Neutrophil (primary cell): ENCODE measurements around the gene FHDC1.

Source experiments
- H3K27ac ChIP-seq: fragments of 200-600 bp; sonication (generic); 2 replicates; pipeline ENCODE4 v1.5.1; 2016; ENCODE audit warnings: mild to moderate bottlenecking, moderate library complexity
- H3K27me3 ChIP-seq: fragments of 200-600 bp; sonication (generic); 2 replicates; pipeline ENCODE4 v1.6.0; 2016; ENCODE audit warnings: mild to moderate bottlenecking
- H3K36me3 ChIP-seq: fragments of 200-600 bp; sonication (generic); 2 replicates; pipeline ENCODE4 v1.5.1; 2017
- H3K4me1 ChIP-seq, 2 experiments: fragments of 200-600 bp in 1 of 2; sonication (generic) in 1 of 2; 1 replicate in 1 of 2; 2 replicates in 1 of 2; pipeline versions ENCODE4 v1.5.1 to v1.6.1; 2013 to 2016; ENCODE audit warnings: low read depth in 1 of 2, low read length in 1 of 2, mild to moderate bottlenecking in 1 of 2, moderate library complexity in 1 of 2; ENCODE audit not compliant: control insufficient read depth in 1 of 2, insufficient read depth in 1 of 2
- H3K4me3 ChIP-seq, 2 experiments: fragments of 200-600 bp in 1 of 2; sonication (generic) in 1 of 2; 1 replicate in 1 of 2; 2 replicates in 1 of 2; pipeline ENCODE4 v1.5.1; 2013 to 2016; ENCODE audit warnings: low read depth in 1 of 2, low read length in 1 of 2, mild to moderate bottlenecking in 1 of 2, moderate library complexity in 1 of 2
- H3K9me3 ChIP-seq: fragments of 200-600 bp; sonication (generic); 2 replicates; pipeline ENCODE4 v1.5.1; 2016
- TF ChIP-seq, protein P1 (sequence below): fragments of 200-600 bp; sonication (generic); IDR thresholded peaks from 2 replicates; pipeline ENCODE4 v1.5.1; 2016; ENCODE audit warnings: antibody characterized with exemption

Gene FHDC1

DNA sequence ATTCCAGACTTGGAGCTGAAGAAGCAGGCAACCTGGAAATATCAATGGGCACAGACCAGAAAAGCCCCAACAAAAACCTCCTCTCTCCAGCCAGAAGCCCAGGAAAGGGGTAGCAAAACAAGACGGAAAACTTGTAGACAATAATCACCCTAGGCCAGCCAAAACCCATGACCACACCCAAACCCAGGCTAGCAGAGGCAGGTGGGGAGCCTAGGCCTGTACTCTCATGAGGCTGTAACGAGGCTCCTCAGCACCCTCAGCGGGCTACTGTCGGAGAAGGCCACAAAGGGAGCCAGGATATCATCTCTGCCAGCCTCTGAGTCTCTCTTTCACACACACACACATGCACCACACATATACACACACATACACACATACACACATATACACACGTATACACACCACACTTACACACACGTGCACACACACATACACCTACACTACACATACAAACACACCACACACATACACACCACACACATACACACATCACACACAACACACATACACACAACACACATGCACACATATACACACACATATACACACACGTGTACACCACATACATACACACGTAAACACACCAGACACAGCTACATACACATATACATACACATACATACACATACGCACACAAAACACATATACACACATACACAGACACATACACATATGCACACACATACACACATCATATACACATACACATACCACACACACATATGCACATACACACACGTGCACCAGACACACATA lies 90.6 kb downstream of the FHDC1 start:
- H3K36me3 ChIP-seq: no peaks in the 10 kb centered on the region
- H3K4me1 ChIP-seq: no peaks in the 10 kb centered on the region
- H3K27ac ChIP-seq: no peak overlapping the region
- H3K4me3 ChIP-seq: no peak overlapping the region
- no peaks in the 10 kb centered on the region for H3K27me3 ChIP-seq
- no peaks in the 10 kb centered on the region for H3K9me3 ChIP-seq
- TF ChIP-seq, protein P1, sequence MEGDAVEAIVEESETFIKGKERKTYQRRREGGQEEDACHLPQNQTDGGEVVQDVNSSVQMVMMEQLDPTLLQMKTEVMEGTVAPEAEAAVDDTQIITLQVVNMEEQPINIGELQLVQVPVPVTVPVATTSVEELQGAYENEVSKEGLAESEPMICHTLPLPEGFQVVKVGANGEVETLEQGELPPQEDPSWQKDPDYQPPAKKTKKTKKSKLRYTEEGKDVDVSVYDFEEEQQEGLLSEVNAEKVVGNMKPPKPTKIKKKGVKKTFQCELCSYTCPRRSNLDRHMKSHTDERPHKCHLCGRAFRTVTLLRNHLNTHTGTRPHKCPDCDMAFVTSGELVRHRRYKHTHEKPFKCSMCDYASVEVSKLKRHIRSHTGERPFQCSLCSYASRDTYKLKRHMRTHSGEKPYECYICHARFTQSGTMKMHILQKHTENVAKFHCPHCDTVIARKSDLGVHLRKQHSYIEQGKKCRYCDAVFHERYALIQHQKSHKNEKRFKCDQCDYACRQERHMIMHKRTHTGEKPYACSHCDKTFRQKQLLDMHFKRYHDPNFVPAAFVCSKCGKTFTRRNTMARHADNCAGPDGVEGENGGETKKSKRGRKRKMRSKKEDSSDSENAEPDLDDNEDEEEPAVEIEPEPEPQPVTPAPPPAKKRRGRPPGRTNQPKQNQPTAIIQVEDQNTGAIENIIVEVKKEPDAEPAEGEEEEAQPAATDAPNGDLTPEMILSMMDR: no peak

DNA sequence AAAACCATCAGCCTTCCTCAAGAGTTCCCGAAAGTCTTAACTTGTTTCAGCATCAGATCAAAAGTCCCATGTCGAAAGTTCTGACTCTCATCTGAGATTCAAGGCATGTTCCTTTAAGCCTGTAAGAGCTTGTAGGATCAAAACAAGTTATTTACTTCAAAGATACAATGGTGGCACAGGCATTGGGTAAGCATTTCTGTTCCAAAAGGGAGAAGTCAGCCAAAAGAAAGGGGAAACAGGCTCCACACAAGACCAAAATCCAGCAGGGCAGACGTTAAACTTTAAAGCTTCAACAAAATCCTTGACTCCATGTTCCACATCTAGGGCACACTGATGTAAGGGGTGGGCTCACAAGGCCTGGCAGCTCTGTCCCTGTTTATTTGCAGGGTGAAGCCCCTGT lies 91.7 kb downstream of the FHDC1 start:
- Histone ChIP-seq H3K4me1 (no peaks in the 10 kb centered on the region), H3K9me3 (no peaks in the 10 kb centered on the region), H3K36me3 (no peaks in the 10 kb centered on the region), H3K4me3 (no peak overlapping the region), H3K27ac (no peak overlapping the region), H3K27me3 (no peaks in the 10 kb centered on the region)
- TF ChIP-seq, protein P1: no peak

DNA sequence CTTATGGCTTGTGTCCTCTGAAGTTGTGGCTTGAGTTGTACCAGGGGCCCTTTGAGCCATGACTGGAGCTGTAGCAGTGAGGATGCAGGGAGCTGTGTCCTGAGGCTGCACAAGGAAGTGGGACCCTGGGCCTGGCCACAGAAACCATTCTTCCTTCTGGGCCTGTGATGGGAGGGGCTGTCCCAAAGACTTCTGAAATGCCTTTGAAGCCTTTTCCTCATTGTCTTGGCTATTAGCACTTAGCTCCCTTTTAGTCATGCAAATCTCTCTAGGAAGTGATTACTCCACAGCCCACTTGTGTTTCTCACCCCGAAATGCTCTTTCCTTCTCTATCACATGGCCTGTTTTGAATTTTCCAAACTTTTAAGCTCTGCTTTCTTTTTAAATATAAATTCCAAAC lies 92.4 kb downstream of the FHDC1 start:
- Histone ChIP-seq H3K27me3 (no peaks in the 10 kb centered on the region), H3K4me1 (no peaks in the 10 kb centered on the region), H3K4me3 (no peak overlapping the region), H3K36me3 (no peaks in the 10 kb centered on the region), H3K9me3 (no peaks in the 10 kb centered on the region), H3K27ac (no peak overlapping the region)
- TF ChIP-seq, protein P1: no peak
